CD4-positive, alpha-beta T cell (primary cell): ENCODE results near the gene AURKAIP1. TPM values are rescaled to one million over a fixed set of nuclear protein-coding genes. Genes with fewer than 3 reads are reported as not detected.

Source experiments
- ATAC-seq: fragments of 200-7000 bp; cut with Tn5 transposase; one replicate; pipeline ENCODE4 v1.10.0; 2022; ENCODE audit warnings: mild to moderate bottlenecking; ENCODE audit not compliant: poor library complexity
- CTCF ChIA-PET: fragments of 350-600 bp; sonication (Branson Sonifier 250); formaldehyde crosslinking; loops from one replicate; lab custom pipeline; 2021; ENCODE audit warnings: antibody characterized with exemption, inconsistent platforms; lab: Charles Lee
- POLR2A ChIA-PET: fragments of 350-600 bp; sonication (Branson Sonifier 250); formaldehyde crosslinking; loops from one replicate; lab custom pipeline; 2021; ENCODE audit warnings: antibody characterized with exemption, inconsistent platforms; lab: Charles Lee
- DNase-seq, 14 experiments: peaks; one replicate each; pipeline ENCODE4 v3.0.0-alpha.2; 2013 to 2020; ENCODE audit warnings: mixed read lengths in 2 of 14
- H3K27ac ChIP-seq, 2 donors: one replicate each; pipeline versions ENCODE4 v1.5.1 to v1.7.0; 2013; ENCODE audit warnings: low read length in 2 of 2, low read depth in 1 of 2, mild to moderate bottlenecking in 1 of 2
- H3K27me3 ChIP-seq, 2 experiments: 1 replicate in 1 of 2; 2 replicates in 1 of 2; pipeline versions ENCODE4 v1.6.1 to v1.7.0; 2013; ENCODE audit warnings: low read length in 2 of 2, control low read depth in 1 of 2, mild to moderate bottlenecking in 1 of 2, moderate library complexity in 1 of 2; ENCODE audit not compliant: insufficient read depth in 2 of 2, control insufficient read depth in 1 of 2
- H3K36me3 ChIP-seq: one replicate; pipeline ENCODE4 v1.6.1; 2013; ENCODE audit warnings: low read length, control low read depth; ENCODE audit not compliant: insufficient read depth
- H3K4me1 ChIP-seq: one replicate; pipeline ENCODE4 v1.6.1; 2013; ENCODE audit warnings: low read length, control low read depth; ENCODE audit not compliant: insufficient read depth
- H3K4me3 ChIP-seq: one replicate; pipeline ENCODE4 v1.5.1; 2013; ENCODE audit warnings: mild to moderate bottlenecking, low read length, moderate library complexity
- H3K9me3 ChIP-seq, 2 experiments: 1 replicate in 1 of 2; 2 replicates in 1 of 2; pipeline versions ENCODE4 v1.6.1 to v1.7.0; 2013; ENCODE audit warnings: low read length in 2 of 2, mild to moderate bottlenecking in 2 of 2, control low read depth in 1 of 2, moderate library complexity in 1 of 2; ENCODE audit not compliant: control insufficient read depth in 1 of 2, insufficient read depth in 1 of 2
- H3K27ac Mint-ChIP-seq: one replicate; pipeline ENCODE4 v1.8.0; 2020; ENCODE audit warnings: mixed read lengths
- H3K27me3 Mint-ChIP-seq: one replicate; pipeline ENCODE4 v1.8.0; 2021; ENCODE audit warnings: mixed read lengths
- H3K36me3 Mint-ChIP-seq: one replicate; pipeline ENCODE4 v1.8.0; 2021; ENCODE audit warnings: low read depth, mixed read lengths
- H3K4me1 Mint-ChIP-seq: one replicate; pipeline ENCODE4 v1.8.0; 2021; ENCODE audit warnings: low read depth, mixed read lengths
- H3K4me3 Mint-ChIP-seq: one replicate; pipeline ENCODE4 v1.8.0; 2020; ENCODE audit warnings: mild to moderate bottlenecking, mixed read lengths
- H3K9me3 Mint-ChIP-seq: one replicate; pipeline ENCODE4 v1.8.0; 2020; ENCODE audit warnings: mixed read lengths
- CTCF ChIP-seq: fragments of 200-600 bp; IDR thresholded peaks from one replicate; pipeline ENCODE4 v1.8.0; 2022; ENCODE audit warnings: antibody characterized with exemption, mild to moderate bottlenecking
- intact Hi-C, 2 experiments: fragments of 100-400 bp; cut with DNase I in 1 of 2; cut with micrococcal nuclease in 1 of 2; formaldehyde crosslinking; loops; one replicate each; pipeline versions ENCODE4 v1.15.1 to v1.9.0; 2023 to 2025; cut with DNase I, micrococcal nuclease
- total RNA-seq, 174 experiments: library from RNA in 2 of 174; stranded (reverse) in 2 of 174; gene quantifications; one replicate each; pipeline ENCODE4 v1.2.3 and lab custom pipeline; 2021 to 2026

The AURKAIP1 gene
- total RNA-seq, 2 experiments from 2014 or later: 59.2 to 64.6 TPM

GRCh38 chr1:1327291-1327690 lies 47.7 kb downstream of the AURKAIP1 start:
- peaks cover 38% of the 10 kb centered on the region for H3K4me1 ChIP-seq
- H3K9me3 ChIP-seq: no peaks in the 10 kb centered on the region
- H3K27ac ChIP-seq: no peak overlapping the region
- peak overlapping the region; percentile 51 for H3K4me3 Mint-ChIP-seq
- no peaks in the 10 kb centered on the region for H3K27me3 Mint-ChIP-seq
- peaks cover 14% of the 10 kb centered on the region for H3K36me3 ChIP-seq
- no peaks in the 10 kb centered on the region for H3K27me3 ChIP-seq
- ChIA-PET POLR2A (interaction anchor here (1.0 kb wide), 1 partner anchor 45 kb away, joined by 3 read pairs; no protein-coding TSS in a partner anchor), CTCF (no interaction called here)
- H3K36me3 Mint-ChIP-seq: peaks cover 10% of the 10 kb centered on the region
- H3K27ac Mint-ChIP-seq: no peak overlapping the region
- ATAC-seq (no peak), DNase-seq (no peak)
- H3K9me3 Mint-ChIP-seq: no peaks in the 10 kb centered on the region
- H3K4me3 ChIP-seq: no peak overlapping the region
- intact Hi-C loops: no loop called here
- TF ChIP-seq CTCF: no peak
- H3K4me1 Mint-ChIP-seq: peaks cover 28% of the 10 kb centered on the region

GRCh38 chr1:1326075-1326605 lies 48.9 kb downstream of the AURKAIP1 start:
- ChIA-PET CTCF (no interaction called here), POLR2A (interaction anchor here (1.0 kb wide), 2 partner anchors 46 to 49 kb away, joined by 3 to 6 read pairs; partner anchors contain the start of gene AURKAIP1)
- Histone ChIP-seq H3K27me3 (no peaks in the 10 kb centered on the region), H3K4me1 (peaks cover 50% of the 10 kb centered on the region), H3K36me3 (peaks cover 21% of the 10 kb centered on the region), H3K9me3 (peaks cover 0 to 4% of the 10 kb centered on the region in 2 experiments), H3K27ac (no peak overlapping the region), H3K4me3 (peak overlapping the region; percentile 69)
- Mint-ChIP-seq H3K36me3 (peaks cover 10% of the 10 kb centered on the region), H3K9me3 (no peaks in the 10 kb centered on the region), H3K4me3 (peak overlapping the region; percentile 80), H3K27ac (peak overlapping the region; percentile 74), H3K27me3 (no peaks in the 10 kb centered on the region), H3K4me1 (peaks cover 28% of the 10 kb centered on the region)
- ATAC-seq: no peak
- no peak for TF ChIP-seq CTCF
- DNase-seq: no peak
- intact Hi-C loops: no loop called here

GRCh38 chr1:1325288-1326074 lies 49.5 kb downstream of the AURKAIP1 start:
- Mint-ChIP-seq H3K27me3 (no peaks in the 10 kb centered on the region), H3K4me3 (peak overlapping the region; percentile 80), H3K27ac (peak overlapping the region; percentile 74), H3K36me3 (peaks cover 10% of the 10 kb centered on the region), H3K4me1 (peaks cover 28% of the 10 kb centered on the region), H3K9me3 (no peaks in the 10 kb centered on the region)
- peak overlapping the region; percentile 69 for H3K4me3 ChIP-seq
- peak overlapping the region; percentile 61 to 70 for H3K27ac ChIP-seq
- ChIA-PET POLR2A (interaction anchor here (0.9 to 1.0 kb wide), 2 partner anchors 16 to 50 kb away, joined by 4 to 6 read pairs; partner anchors contain the start of gene AURKAIP1), CTCF (no interaction called here)
- peak; percentile 5 for ATAC-seq
- H3K36me3 ChIP-seq: peaks cover 26% of the 10 kb centered on the region
- peaks cover 55% of the 10 kb centered on the region for H3K4me1 ChIP-seq
- TF ChIP-seq CTCF: no peak
- peak in 1 of 14 experiments; percentile 11 for DNase-seq
- intact Hi-C loops: loop anchor here (1.0 to 2.0 kb wide), 2 partner anchors 22 to 23 kb away; partner anchors contain the start of gene DVL1 (in 1 of the 2)
- H3K9me3 ChIP-seq: peaks cover 0 to 4% of the 10 kb centered on the region in 2 experiments
- no peaks in the 10 kb centered on the region for H3K27me3 ChIP-seq
